H1 (cell line): ENCODE data around the gene FRMD4A. TPM values are rescaled to one million over a fixed set of nuclear protein-coding genes. Genes with fewer than 3 reads are reported as not detected.
A peak's percentile ranks its signal among the peaks of the same experiment; 100 is the strongest.

Source experiments
- CTCF ChIA-PET: fragments of 300-600 bp; sonication (Branson Sonifier 250); formaldehyde crosslinking; loops from one replicate; lab custom pipeline; 2021; ENCODE audit not compliant: partially characterized antibody; lab: Charles Lee
- POLR2A ChIA-PET: fragments of 300-600 bp; sonication (Branson Sonifier 250); formaldehyde crosslinking; loops from one replicate; lab custom pipeline; 2021; ENCODE audit warnings: inconsistent platforms; ENCODE audit not compliant: partially characterized antibody; lab: Charles Lee
- DNase-seq, 2 experiments: peaks; one replicate each; pipeline versions ENCODE4 v3.0.0 to v3.0.0-alpha.2; 2010 to 2022; ENCODE audit warnings: low spot score in 2 of 2, low read depth in 1 of 2, mixed read lengths in 1 of 2
- FAIRE-seq: peaks from 2 replicates; lab custom pipeline; 2011; peaks lifted over from hg19 to GRCh38; lab: Jason Lieb, UNC
- H2AFZ ChIP-seq: 2 replicates; pipeline ENCODE4 v1.8.1; 2012; ENCODE audit warnings: low read length, inconsistent platforms
- H2AK5ac ChIP-seq: 2 replicates; pipeline ENCODE4 v1.6.1; 2013; ENCODE audit warnings: low read depth, low read length
- H2BK120ac ChIP-seq: replicated peaks from 2 replicates; pipeline ENCODE3; 2013; ENCODE audit warnings: low read depth, low read length, inconsistent platforms
- H2BK12ac ChIP-seq: 2 replicates; pipeline ENCODE4 v1.6.1; 2013; ENCODE audit warnings: low read depth, low read length
- H2BK15ac ChIP-seq: 2 replicates; pipeline ENCODE4 v1.6.1; 2013; ENCODE audit warnings: low read length
- H2BK20ac ChIP-seq: 2 replicates; pipeline ENCODE4 v1.6.1; 2013; ENCODE audit warnings: low read length
- H2BK5ac ChIP-seq: 2 replicates; pipeline ENCODE4 v1.6.1; 2013; ENCODE audit warnings: low read depth, low read length
- H3K14ac ChIP-seq: 2 replicates; pipeline ENCODE4 v1.6.1; 2013; ENCODE audit warnings: inconsistent platforms; ENCODE audit not compliant: insufficient read length
- H3K18ac ChIP-seq: 2 replicates; pipeline ENCODE4 v1.6.1; 2013; ENCODE audit warnings: low read length; ENCODE audit errors: extremely low read depth
- H3K23ac ChIP-seq: 2 replicates; pipeline ENCODE4 v1.6.1; 2013; ENCODE audit warnings: inconsistent platforms; ENCODE audit not compliant: insufficient read length
- H3K23me2 ChIP-seq: 2 replicates; pipeline ENCODE4 v1.6.1; 2013; ENCODE audit warnings: low read depth, low read length
- H3K27ac ChIP-seq: 2 replicates; pipeline ENCODE4 v1.6.1; 2011; ENCODE audit warnings: low read depth, low read length, inconsistent platforms
- H3K27me3 ChIP-seq, 4 experiments: replicated peaks in 1 of 4; 1 replicate in 1 of 4; 2 replicates in 3 of 4; pipeline versions ENCODE4 v1.6.1 to v1.8.1; 2011 to 2013; ENCODE audit warnings: low read length in 3 of 4, mild to moderate bottlenecking in 3 of 4, inconsistent platforms in 2 of 4, mixed read lengths in 2 of 4, moderate library complexity in 1 of 4; ENCODE audit not compliant: control insufficient read depth in 3 of 4, insufficient read depth in 3 of 4; ENCODE audit errors: extremely low read depth in 1 of 4
- H3K36me3 ChIP-seq, 4 experiments: 2 replicates each; pipeline versions ENCODE4 v1.6.1 to v1.8.1; 2011 to 2013; ENCODE audit warnings: mild to moderate bottlenecking in 4 of 4, low read length in 3 of 4, moderate library complexity in 2 of 4, control low read depth in 1 of 4, inconsistent platforms in 1 of 4; ENCODE audit not compliant: insufficient read depth in 4 of 4, control insufficient read depth in 2 of 4
- H3K4ac ChIP-seq: replicated peaks from 2 replicates; pipeline ENCODE3; 2013; ENCODE audit warnings: low read length, low read depth, mixed read lengths, inconsistent platforms; ENCODE audit not compliant: insufficient read length
- H3K4me1 ChIP-seq, 4 experiments: replicated peaks in 1 of 4; 1 replicate in 1 of 4; 2 replicates in 3 of 4; pipeline versions ENCODE4 v1.6.1 to v1.8.1; 2011 to 2013; ENCODE audit warnings: low read length in 3 of 4, inconsistent platforms in 2 of 4, mixed read lengths in 1 of 4; ENCODE audit not compliant: insufficient read depth in 4 of 4, control insufficient read depth in 3 of 4
- H3K4me2 ChIP-seq, 2 experiments: 2 replicates each; pipeline versions ENCODE4 v1.6.1 to v1.8.1; 2011 to 2013; ENCODE audit warnings: low read depth in 2 of 2, low read length in 2 of 2, control low read depth in 1 of 2, inconsistent platforms in 1 of 2, mild to moderate bottlenecking in 1 of 2; ENCODE audit not compliant: insufficient read depth in 1 of 2
- H3K4me3 ChIP-seq, 4 experiments: fragments of 200-600, 300-600 bp in 1 of 4; sonication (generic), shearing (Covaris generic), sonication (Bioruptor Twin) in 1 of 4; 2 replicates each; pipeline versions ENCODE4 v1.5.1 to v1.8.1; 2011 to 2016; ENCODE audit warnings: low read length in 4 of 4, low read depth in 3 of 4, control low read depth in 2 of 4, inconsistent platforms in 2 of 4, mild to moderate bottlenecking in 2 of 4, mixed read lengths in 1 of 4, moderate library complexity in 1 of 4; ENCODE audit not compliant: insufficient read depth in 2 of 4; ENCODE audit errors: extremely low read depth in 1 of 4
- H3K56ac ChIP-seq: replicated peaks from 2 replicates; pipeline ENCODE3; 2013; ENCODE audit warnings: low read depth, mild to moderate bottlenecking, mixed read lengths, low read length, inconsistent platforms; ENCODE audit not compliant: insufficient read length
- H3K79me1 ChIP-seq: 2 replicates; pipeline ENCODE4 v1.6.1; 2013; ENCODE audit warnings: low read depth, low read length, control low read depth
- H3K79me2 ChIP-seq, 2 experiments: 2 replicates each; pipeline versions ENCODE4 v1.6.1 to v1.8.1; 2012 to 2013; ENCODE audit warnings: low read length in 2 of 2, mild to moderate bottlenecking in 2 of 2, inconsistent platforms in 1 of 2; ENCODE audit not compliant: insufficient read depth in 2 of 2, control insufficient read depth in 1 of 2
- H3K9ac ChIP-seq, 4 experiments: replicated peaks in 1 of 4; 1 replicate in 1 of 4; 2 replicates in 3 of 4; pipeline versions ENCODE4 v1.6.1 to v1.8.1; 2011 to 2013; ENCODE audit warnings: low read depth in 3 of 4, low read length in 3 of 4, control low read depth in 2 of 4, mild to moderate bottlenecking in 2 of 4, moderate library complexity in 2 of 4, inconsistent platforms in 1 of 4; ENCODE audit errors: extremely low read depth in 1 of 4
- H3K9me3 ChIP-seq, 2 experiments: 2 replicates each; pipeline versions ENCODE4 v1.6.1 to v1.8.1; 2012 to 2013; ENCODE audit warnings: mild to moderate bottlenecking in 2 of 2, moderate library complexity in 2 of 2, control low read depth in 1 of 2, inconsistent platforms in 1 of 2, low read depth in 1 of 2, low read length in 1 of 2, mixed read lengths in 1 of 2; ENCODE audit not compliant: insufficient read depth in 2 of 2
- H4K20me1 ChIP-seq, 2 experiments: replicated peaks in 1 of 2; 2 replicates each; pipeline versions ENCODE3 to v1.8.1; 2011 to 2013; ENCODE audit warnings: inconsistent platforms in 2 of 2, low read length in 2 of 2, mild to moderate bottlenecking in 1 of 2; ENCODE audit not compliant: insufficient read depth in 2 of 2, control insufficient read depth in 1 of 2
- H4K5ac ChIP-seq: 2 replicates; pipeline ENCODE4 v1.6.1; 2013; ENCODE audit warnings: low read length, low read depth, mixed read lengths, inconsistent platforms; ENCODE audit not compliant: insufficient read length
- H4K8ac ChIP-seq: 2 replicates; pipeline ENCODE4 v1.8.0; 2013; ENCODE audit warnings: mild to moderate bottlenecking, moderate library complexity, low read length, inconsistent platforms; ENCODE audit not compliant: insufficient read depth; ENCODE audit errors: extremely low read depth
- H4K91ac ChIP-seq: replicated peaks from 2 replicates; pipeline ENCODE3; 2013; ENCODE audit warnings: low read length, mixed read lengths, inconsistent platforms; ENCODE audit not compliant: insufficient read length
- ASH2L ChIP-seq: fragments of 200-600, 300-600 bp; sonication (generic); IDR thresholded peaks from one replicate; pipeline ENCODE4 v1.7.1; 2017; ENCODE audit warnings: low read length
- BCL11A ChIP-seq, 2 experiments: IDR thresholded peaks; one replicate each; pipeline ENCODE4 v1.6.1; 2011; ENCODE audit warnings: low read depth in 2 of 2, low read length in 2 of 2, mild to moderate bottlenecking in 2 of 2
- CBX8 ChIP-seq: fragments of 300-800, 300-1000 bp; sonication (generic); IDR thresholded peaks from 2 replicates; pipeline ENCODE4 v1.7.1; 2016; ENCODE audit warnings: low read depth, low read length, borderline replicate concordance
- CEBPB ChIP-seq: IDR thresholded peaks from 2 replicates; pipeline ENCODE4 v1.6.1; 2012; ENCODE audit warnings: low read depth, low read length
- JUN ChIP-seq: IDR thresholded peaks from 2 replicates; pipeline ENCODE4 v1.6.1; 2011; ENCODE audit warnings: low read depth, mild to moderate bottlenecking, improper control_type of control experiment, low read length
- PHF8 ChIP-seq: fragments of 200-600 bp; sonication (generic); conservative IDR thresholded peaks from 2 replicates; pipeline ENCODE4 v1.7.1; 2012; ENCODE audit warnings: low read depth, mild to moderate bottlenecking, inconsistent platforms, low read length, moderate library complexity
- POLR2A ChIP-seq, 2 experiments: IDR thresholded peaks; 1 replicate in 1 of 2; 2 replicates in 1 of 2; pipeline ENCODE4 v1.6.1; 2011; ENCODE audit warnings: low read depth in 2 of 2, low read length in 2 of 2, mild to moderate bottlenecking in 2 of 2; ENCODE audit errors: control extremely low read depth in 1 of 2
- RFX5 ChIP-seq: IDR thresholded peaks from 2 replicates; pipeline ENCODE4 v1.6.1; 2011; ENCODE audit warnings: low read depth, low read length, improper control_type of control experiment, borderline replicate concordance
- SAP30 ChIP-seq: fragments of 300-600 bp; sonication (generic); IDR thresholded peaks from 2 replicates; pipeline ENCODE4 v1.7.1; 2012; ENCODE audit warnings: low read length, moderate library complexity, mild to moderate bottlenecking, inconsistent platforms; ENCODE audit not compliant: insufficient read depth, insufficient replicate concordance
- TAF1 ChIP-seq: IDR thresholded peaks from 2 replicates; pipeline ENCODE4 v1.6.1; 2011; ENCODE audit warnings: mild to moderate bottlenecking, low read depth, low read length
- WGBS, 2 experiments: shearing (Covaris generic) in 1 of 2; methylation state at CpG; one replicate each; pipeline versions ENCODE4 v1.1.6 to v1.1.7; 2013 to 2015; ENCODE audit warnings: low lambda C conversion rate in 2 of 2, mixed read lengths in 2 of 2, inconsistent platforms in 1 of 2, low coverage in 1 of 2, missing lambda C conversion rate in 1 of 2; ENCODE audit not compliant: insufficient replicate concordance in 2 of 2, insufficient coverage in 1 of 2, insufficient read length in 1 of 2; ENCODE audit errors: extremely low coverage in 1 of 2, missing lambda C conversion rate in 1 of 2; 5-methylcytosine and 5-hydroxymethylcytosine counted together
- polyA plus RNA-seq, 7 experiments: library from polyadenylated mRNA; depleted of rRNA in 3 of 7; stranded (reverse) in 5 of 7; unstranded in 2 of 7; fragments of >200 nt in 5 of 7; fragments of 200-250 nt in 2 of 7; gene quantifications; 1 replicate in 5 of 7; 2 replicates in 1 of 7; 4 replicates in 1 of 7; pipeline versions ENCODE4 v1.2.1 to v1.2.3, GENCODE V29; 2011 to 2013; ENCODE audit warnings: missing spikeins in 2 of 7, mixed read lengths in 2 of 7
- total RNA-seq: library from RNA; stranded (reverse); fragmentation: NEBNext Ultra II Directional; extraction: Animal tissue kit (Norgen Biotek cat#: 25700); gene quantifications from 2 replicates; pipeline ENCODE4 v1.2.1, GENCODE V29; 2021

The FRMD4A gene
- total and polyA plus RNA-seq, 2 of the 8 experiments (the other 6 are each of a cell fraction or from before 2014, with no cell fraction given): 38.6 to 39.6 TPM

- Histone ChIP-seq H3K4me2 (peak overlapping the region; percentile 96), H4K5ac (no peak overlapping the region), H2BK15ac (no peak overlapping the region), H3K9ac (peak overlapping the region; percentile 39 to 71 (median 56)), H3K4ac (peak overlapping the region; percentile 75), H3K36me3 (no peaks in the 10 kb centered on the region), H3K79me1 (peaks cover 2% of the 10 kb centered on the region; the same call in 1 of the 2 replicates), H4K91ac (peak overlapping the region; percentile 63), H3K23ac (no peak overlapping the region), H3K27ac (0 out of 2 replicates have a peak overlapping the region, but pooled peaks have one; percentile 2), H2AK5ac (no peak overlapping the region), H3K79me2 (peaks cover 6 to 38% of the 10 kb centered on the region in 2 experiments), H3K56ac (peak overlapping the region; percentile 0), H3K4me3 (peak overlapping the region; percentile 60 to 92 (median 87)), H3K23me2 (peaks cover 7% of the 10 kb centered on the region; the same call in 1 of the 2 replicates), H3K18ac (peak overlapping the region; percentile 71), H2BK12ac (peak overlapping the region; percentile 40; the same call in 1 of the 2 replicates), H2BK5ac (no peak overlapping the region; the same call in 1 of the 2 replicates), H3K9me3 (no peaks in the 10 kb centered on the region), H3K14ac (peak overlapping the region; percentile 51), H2AFZ (peak overlapping the region; percentile 77), H4K8ac (peak overlapping the region; percentile 84), H2BK20ac (no peak overlapping the region), H3K27me3 (peaks cover 0 to 15% (median 6%) of the 10 kb centered on the region in 4 experiments; a peak in 5 of 7 replicates), H2BK120ac (no peak overlapping the region), H3K4me1 (peaks cover 8 to 20% (median 9%) of the 10 kb centered on the region in 4 experiments; a peak in 6 of 7 replicates), H4K20me1 (peaks cover 0 to 2% of the 10 kb centered on the region in 2 experiments)
- DNase-seq (peak in 1 of 2 experiments; percentile 67), FAIRE-seq (no peak)
- POLR2A ChIA-PET: interaction anchor here (1.0 to 2.7 kb wide), 3 partner anchors 8 to 20 kb away, joined by 3 to 23 read pairs (median 3); no protein-coding TSS in a partner anchor
- 1% methylated on average over 29 of the region's 87 CpGs; no CpG with 5 or more reads in 1 of the 2 experiments for WGBS, 2 experiments
- CTCF ChIA-PET: interaction anchor here (1.1 kb wide), 1 partner anchor 94 kb away, joined by 3 read pairs; no protein-coding TSS in a partner anchor
- TF ChIP-seq BCL11A (IDR thresholded peaks at IDR 0.05; ENCODE audit: low read depth in 2 of 2, low read length in 2 of 2) (no peak), JUN (no peak), CBX8 (no peak), ASH2L (peak; percentile 61), RFX5 (no peak), PHF8 (0 out of 2 replicates have a peak, but pooled peaks have one; percentile 22), TAF1 (0 out of 2 replicates have a peak, but pooled peaks have one; percentile 14), POLR2A (IDR thresholded peaks at IDR 0.05; ENCODE audit: control extremely low read depth in 1 of 2, low read depth in 2 of 2, low read length in 2 of 2) (peak in 1 of 2 experiments; percentile 31; a peak in 1 of 3 replicates), CEBPB (no peak), SAP30 (no peak)
Observed at GRCh38 chr10:13891128-13892000, 439.4 kb downstream of the FRMD4A start.
